HEK293 (cell line): ENCODE data around the gene SBSN.
A peak's percentile ranks its signal among the peaks of the same experiment; 100 is the strongest.

Experiments used
- CTCF ChIA-PET: fragments of 350-600 bp; formaldehyde crosslinking; extraction: SDS; loops from one replicate; lab custom pipeline; 2021; ENCODE audit warnings: antibody characterized with exemption; lab: Yijun Ruan, JAX
- POLR2A ChIA-PET: fragments of 300-600 bp; formaldehyde crosslinking; extraction: SDS; loops from one replicate; lab custom pipeline; 2020; ENCODE audit warnings: antibody characterized with exemption, inconsistent platforms; lab: Yijun Ruan, JAX
- H3K27ac ChIP-seq: fragments of 200-500 bp; sonication (Bioruptor generic); 2 replicates; pipeline ENCODE4 v1.5.1; 2014; ENCODE audit warnings: low read depth, low read length, control low read depth, inconsistent platforms; ENCODE audit errors: extremely low read depth
- H3K36me3 ChIP-seq, 2 experiments: fragments of 200-500 bp in 1 of 2; sonication (Bioruptor generic) in 1 of 2; 1 replicate in 1 of 2; 2 replicates in 1 of 2; pipeline ENCODE4 v1.5.1; 2014 to 2017; ENCODE audit warnings: inconsistent platforms in 2 of 2, low read length in 2 of 2; ENCODE audit not compliant: control insufficient read depth in 2 of 2, insufficient read depth in 1 of 2
- H3K4me1 ChIP-seq: fragments of 200-500 bp; sonication (Bioruptor generic); 2 replicates; pipeline ENCODE4 v1.5.1; 2014; ENCODE audit warnings: mild to moderate bottlenecking, low read length, inconsistent platforms; ENCODE audit not compliant: control insufficient read depth, insufficient read depth
- H3K4me3 ChIP-seq: 2 replicates; pipeline ENCODE4 v1.5.1; 2011; ENCODE audit warnings: low read depth, mild to moderate bottlenecking, control low read depth, low read length, moderate library complexity
- H3K9me3 ChIP-seq: fragments of 200-500 bp; sonication (Bioruptor generic); 2 replicates; pipeline ENCODE4 v1.5.1; 2014; ENCODE audit warnings: low read depth, low read length, inconsistent platforms; ENCODE audit not compliant: control insufficient read depth, insufficient read depth
- ATF2 ChIP-seq: fragments of 450-650 bp; formaldehyde crosslinking; IDR thresholded peaks from 2 replicates; pipeline ENCODE4 v1.5.1; 2016; ENCODE audit warnings: missing biosample characterization, missing genetic modification characterization, low read depth
- EGR2 ChIP-seq: fragments of 450-650 bp; formaldehyde crosslinking; IDR thresholded peaks from 2 replicates; pipeline ENCODE4 v1.5.1; 2016; ENCODE audit warnings: low read depth, missing biosample characterization, missing genetic modification characterization
- HIC1 ChIP-seq: fragments of 450-650 bp; formaldehyde crosslinking; IDR thresholded peaks from 2 replicates; pipeline ENCODE4 v1.5.1; 2016; ENCODE audit warnings: missing biosample characterization, missing genetic modification characterization
- KLF8 ChIP-seq: fragments of 450-650 bp; formaldehyde crosslinking; IDR thresholded peaks from 2 replicates; pipeline ENCODE4 v1.5.1; 2016; ENCODE audit warnings: missing biosample characterization, missing genetic modification characterization
- REPIN1 ChIP-seq: fragments of 450-650 bp; formaldehyde crosslinking; IDR thresholded peaks from 2 replicates; pipeline ENCODE4 v1.5.1; 2017; ENCODE audit warnings: missing biosample characterization, missing genetic modification characterization, low read depth
- ZBTB21 ChIP-seq: fragments of 450-650 bp; formaldehyde crosslinking; IDR thresholded peaks from 2 replicates; pipeline ENCODE4 v1.5.1; 2017; ENCODE audit warnings: missing biosample characterization, missing genetic modification characterization
- ZBTB48 ChIP-seq: fragments of 450-650 bp; formaldehyde crosslinking; IDR thresholded peaks from 2 replicates; pipeline ENCODE4 v1.5.1; 2016; ENCODE audit warnings: missing biosample characterization, missing genetic modification characterization
- ZBTB7A ChIP-seq: fragments of 450-650 bp; formaldehyde crosslinking; IDR thresholded peaks from 2 replicates; pipeline ENCODE4 v1.5.1; 2016; ENCODE audit warnings: low read depth, missing biosample characterization, missing genetic modification characterization
- ZBTB8A ChIP-seq: fragments of 450-650 bp; formaldehyde crosslinking; IDR thresholded peaks from 2 replicates; pipeline ENCODE4 v1.5.1; 2016; ENCODE audit warnings: missing biosample characterization, missing genetic modification characterization
- ZFHX2 ChIP-seq: fragments of 450-650 bp; formaldehyde crosslinking; conservative IDR thresholded peaks from 2 replicates; pipeline ENCODE4 v1.5.1; 2016; ENCODE audit warnings: missing biosample characterization, missing genetic modification characterization
- ZIC2 ChIP-seq: fragments of 450-650 bp; formaldehyde crosslinking; IDR thresholded peaks from 2 replicates; pipeline ENCODE4 v1.5.1; 2016; ENCODE audit warnings: missing biosample characterization, missing genetic modification characterization
- ZNF174 ChIP-seq: fragments of 450-650 bp; formaldehyde crosslinking; IDR thresholded peaks from 2 replicates; pipeline ENCODE4 v1.5.0; 2017; ENCODE audit warnings: missing biosample characterization, mild to moderate bottlenecking, missing genetic modification characterization
- ZNF211 ChIP-seq: fragments of 450-650 bp; formaldehyde crosslinking; IDR thresholded peaks from 2 replicates; pipeline ENCODE4 v1.5.1; 2016; ENCODE audit warnings: low read depth, missing biosample characterization, missing genetic modification characterization
- ZNF621 ChIP-seq: fragments of 450-650 bp; formaldehyde crosslinking; IDR thresholded peaks from 2 replicates; pipeline ENCODE4 v1.5.1; 2017; ENCODE audit warnings: missing biosample characterization, missing genetic modification characterization
- ZNF629 ChIP-seq: fragments of 450-650 bp; formaldehyde crosslinking; IDR thresholded peaks from 2 replicates; pipeline ENCODE4 v1.5.1; 2017; ENCODE audit warnings: missing biosample characterization, missing genetic modification characterization

SBSN gene

GRCh38 chr19:35533201-35533821 is 5.2 kb upstream of the SBSN start, which contains the start of gene GAPDHS:
Gene GAPDHS, plus strand, starts transcription at chr19:35533456. Its CDS starts 72 bp downstream, at chr19:35533528.
- POLR2A ChIA-PET, result no interaction called here

GRCh38 chr19:35531291-35531690 is 3.2 kb upstream of the SBSN start:
- ChIA-PET CTCF (interaction anchor here (0.6 to 1.8 kb wide), 8 partner anchors 16 to 487 kb away, joined by 3 to 15 read pairs (median 4); no protein-coding TSS in a partner anchor), POLR2A (interaction anchor here (4.3 kb wide), 1 partner anchor 21 kb away, joined by 18 read pairs; no protein-coding TSS in a partner anchor)

More at GRCh38 chr19:35533201-35533821, 5.2 kb upstream of the SBSN start, which contains the start of gene GAPDHS:
- Histone ChIP-seq H3K27ac (peak within 1 kb of the TSS; percentile 16; the same call in 1 of the 2 replicates), H3K4me3 (no peak within 1 kb of the TSS)
- CTCF ChIA-PET, result interaction anchor here (2.6 kb wide), 1 partner anchor 23 kb away, joined by 12 read pairs; no protein-coding TSS in a partner anchor
- TF ChIP-seq ZNF629 (tag by site-specific recombination), result peak; percentile 98
- TF ChIP-seq ZBTB7A (tag by site-specific recombination), result no peak
- TF ChIP-seq ATF2 (tag by site-specific recombination), result peak; percentile 93
- 0 out of 2 replicates have a peak, but pooled peaks have one; percentile 18 for TF ChIP-seq KLF8 (tag by site-specific recombination)
- TF ChIP-seq ZBTB21 (tag by site-specific recombination), result peak; percentile 93
- TF ChIP-seq HIC1 (tag by site-specific recombination), result peak; percentile 78
- TF ChIP-seq ZBTB8A (tag by site-specific recombination), result no peak
- TF ChIP-seq, all 188 proteins: peak for 5
- Histone ChIP-seq H3K9me3 (no peaks in the 10 kb centered on the region), H3K36me3 (peaks cover 0 to 10% of the 10 kb centered on the region in 2 experiments; a peak in 1 of 3 replicates), H3K4me1 (peaks cover 6% of the 10 kb centered on the region; the same call in 1 of the 2 replicates)

GRCh38 chr19:35529241-35530218 is 1.4 kb upstream of the SBSN start:
- CTCF ChIA-PET, result interaction anchor here (0.6 to 2.0 kb wide), 6 partner anchors 19 to 556 kb away, joined by 3 to 19 read pairs (median 7); no protein-coding TSS in a partner anchor
- Histone ChIP-seq H3K4me1 (no peaks in the 10 kb centered on the region), H3K36me3 (no peaks in the 10 kb centered on the region; a peak in 1 of 3 replicates), H3K27ac (no peak overlapping the region), H3K4me3 (no peak overlapping the region), H3K9me3 (no peaks in the 10 kb centered on the region)
- TF ChIP-seq EGR2 (tag by site-specific recombination) (peak; percentile 96; the same call in 1 of the 2 replicates), ZFHX2 (peak; percentile 91), ZNF621 (0 out of 2 replicates have a peak, but pooled peaks have one; percentile 11), HIC1 (tag by site-specific recombination) (0 out of 2 replicates have a peak, but pooled peaks have one; percentile 13), REPIN1 (no peak), ZBTB48 (tag by site-specific recombination) (no peak), ZNF211 (tag by site-specific recombination) (no peak)
- POLR2A ChIA-PET, result interaction anchor here (0.9 to 4.3 kb wide), 4 partner anchors 12 to 43 kb away, joined by 3 to 18 read pairs (median 3); no protein-coding TSS in a partner anchor

More at GRCh38 chr19:35531291-35531690, 3.2 kb upstream of the SBSN start:
- H3K9me3 ChIP-seq, result no peaks in the 10 kb centered on the region
- peak; percentile 75 for TF ChIP-seq ZIC2 (tag by site-specific recombination)
- no peak for TF ChIP-seq ZNF174 (tag by site-specific recombination)
- H3K4me3 ChIP-seq, result no peak overlapping the region
- no peak overlapping the region for H3K27ac ChIP-seq
- H3K4me1 ChIP-seq, result 0 out of 2 replicates have a peak, but pooled peaks cover 2% of the 10 kb centered on the region
- H3K36me3 ChIP-seq, result peaks cover 0 to 2% of the 10 kb centered on the region in 2 experiments; a peak in 1 of 3 replicates
